Activated gamma-delta T cell treated with Interleukin-2 at 50 U/mL for 16 hours (primary cell): ENCODE data around the gene BPIFA3.
A peak's percentile ranks its signal among the peaks of the same experiment; 100 is the strongest.
"Not testable (repeated sequence)": the region's sequence is repeated elsewhere in the genome, so short reads cannot be mapped to it uniquely, and the experiment has no call there.

Experiments
- DNase-seq: peaks from one replicate; pipeline ENCODE4 v3.0.0-alpha.2; 2020

The BPIFA3 gene

DNA sequence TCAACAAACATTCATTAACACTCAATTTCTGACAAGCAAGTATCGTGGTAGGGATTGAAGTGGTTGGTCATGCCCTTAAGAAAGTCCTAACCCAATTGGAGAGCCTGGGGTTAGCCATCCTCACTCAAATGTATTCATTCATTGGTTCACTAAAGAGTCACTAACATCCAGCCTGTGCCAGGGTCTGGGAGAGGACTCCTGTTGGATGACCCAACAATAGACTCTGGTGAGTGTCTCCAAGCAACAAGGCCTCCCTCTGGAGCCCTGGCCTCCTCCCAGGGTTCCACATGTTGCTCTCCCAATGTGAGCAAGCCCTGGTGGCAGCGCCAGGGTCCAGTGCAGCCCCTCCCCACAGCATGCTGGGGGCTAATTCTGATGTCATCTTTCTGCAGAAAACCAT lies at the start of gene BPIFA3:
Gene BPIFA3 (plus strand): TSS at position 301 of the 400 bp plus-strand sequence. CDS start 185 bp downstream, outside the sequence.
- no peak for DNase-seq

DNA sequence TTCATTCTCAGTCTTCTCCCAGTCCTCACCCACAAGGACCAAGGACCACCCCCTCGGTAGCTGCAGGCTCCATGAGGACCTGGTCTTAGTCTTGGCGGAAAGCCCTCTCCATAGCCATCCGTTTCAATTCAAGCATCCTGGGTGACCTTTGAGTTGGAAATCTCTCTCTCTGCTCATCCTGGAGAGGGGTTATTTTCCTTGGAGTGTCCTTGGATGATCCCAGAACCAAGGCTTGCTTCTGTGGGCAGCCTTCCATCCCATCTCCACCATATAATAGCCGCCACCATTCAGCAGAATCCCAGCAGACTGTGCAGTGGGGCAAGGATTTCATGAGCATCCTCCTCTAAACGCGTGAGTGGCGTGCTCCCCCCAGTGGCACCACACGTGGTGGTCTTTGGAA lies 49.3 kb upstream of the BPIFA3 start, which contains the start of gene BPIFA2:
Gene BPIFA2 (plus strand): TSS at position 301 of the 400 bp plus-strand sequence. CDS start 987 bp downstream, outside the sequence.
- DNase-seq = no peak

DNA sequence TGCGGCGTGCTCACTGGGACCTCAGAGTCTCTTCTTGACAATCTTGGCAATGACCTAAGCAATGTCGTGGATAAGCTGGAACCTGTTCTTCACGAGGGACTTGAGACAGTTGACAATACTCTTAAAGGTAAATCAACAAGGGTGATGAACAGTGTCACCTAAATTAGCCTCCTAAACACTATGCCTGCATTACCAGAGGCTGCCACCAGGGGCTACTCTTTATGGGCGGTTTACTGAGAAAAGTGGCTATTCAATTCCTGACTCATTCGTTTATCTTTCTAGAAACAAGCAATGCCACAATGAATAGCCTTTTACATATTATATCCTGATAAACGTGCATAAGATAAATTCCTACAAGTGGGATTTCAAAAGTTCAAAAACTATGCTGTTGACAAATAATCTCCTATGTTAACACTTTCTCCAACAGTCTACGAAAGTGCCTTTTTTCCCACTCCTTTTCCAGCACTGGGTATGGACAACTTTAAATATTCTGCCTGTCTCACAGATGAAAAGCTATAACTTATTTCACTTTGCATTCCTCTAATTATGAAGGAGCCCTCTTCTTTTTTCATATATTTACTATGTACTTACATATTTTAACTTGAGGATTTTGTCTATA lies 47.9 kb upstream of the BPIFA3 start:
- DNase-seq = no peak

DNA sequence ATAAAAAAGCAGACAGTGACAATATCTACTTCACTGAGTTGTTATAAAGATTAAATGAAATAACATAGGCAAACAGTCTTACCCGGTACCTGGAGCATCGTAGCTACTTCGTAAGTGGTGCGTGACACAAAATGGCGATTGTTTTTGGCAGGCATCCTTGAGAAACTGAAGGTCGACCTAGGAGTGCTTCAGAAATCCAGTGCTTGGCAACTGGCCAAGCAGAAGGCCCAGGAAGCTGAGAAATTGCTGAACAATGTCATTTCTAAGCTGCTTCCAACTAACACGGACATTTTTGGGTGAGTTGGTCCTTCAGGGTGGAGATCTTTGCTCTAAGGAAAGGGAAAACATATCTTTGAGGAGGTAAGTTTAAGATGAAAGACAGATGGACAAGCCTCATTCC lies 44.4 kb upstream of the BPIFA3 start:
- DNase-seq = no peak

DNA sequence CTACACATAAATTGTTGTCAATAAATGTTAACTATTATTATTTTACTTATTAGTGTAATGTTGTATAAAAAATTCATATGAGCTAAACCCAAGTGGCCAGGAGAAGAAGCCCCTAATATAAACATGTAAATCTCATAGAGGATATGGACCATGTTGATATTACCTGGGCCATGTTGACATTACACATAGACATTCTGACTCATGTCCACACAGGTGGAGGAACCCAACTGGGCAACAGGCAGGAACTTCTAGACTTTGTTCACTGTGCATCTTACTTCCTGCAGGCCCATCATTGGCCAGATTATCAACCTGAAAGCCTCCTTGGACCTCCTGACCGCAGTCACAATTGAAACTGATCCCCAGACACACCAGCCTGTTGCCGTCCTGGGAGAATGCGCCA lies 42.0 kb upstream of the BPIFA3 start:
- no peak for DNase-seq

DNA sequence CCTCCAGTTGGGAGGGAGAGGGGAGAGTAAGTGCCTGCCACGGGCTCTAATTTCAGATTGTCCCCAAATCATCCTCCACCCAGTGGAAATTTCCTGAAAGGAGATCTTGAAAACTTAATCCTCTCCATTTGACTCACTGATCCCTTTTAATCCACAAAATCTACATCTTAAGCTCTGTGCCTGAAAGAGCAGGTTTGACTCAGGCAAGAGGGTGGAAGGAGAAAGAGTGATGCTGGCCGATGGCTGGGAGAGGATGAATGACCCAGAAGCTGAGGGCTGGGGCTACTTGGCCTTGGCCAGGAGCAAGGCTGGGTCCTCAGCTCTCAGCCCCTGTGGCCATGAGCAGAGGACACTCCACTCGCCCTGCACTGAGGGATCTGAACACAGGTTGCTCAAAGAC lies 41.1 kb upstream of the BPIFA3 start:
- DNase-seq = no peak

DNA sequence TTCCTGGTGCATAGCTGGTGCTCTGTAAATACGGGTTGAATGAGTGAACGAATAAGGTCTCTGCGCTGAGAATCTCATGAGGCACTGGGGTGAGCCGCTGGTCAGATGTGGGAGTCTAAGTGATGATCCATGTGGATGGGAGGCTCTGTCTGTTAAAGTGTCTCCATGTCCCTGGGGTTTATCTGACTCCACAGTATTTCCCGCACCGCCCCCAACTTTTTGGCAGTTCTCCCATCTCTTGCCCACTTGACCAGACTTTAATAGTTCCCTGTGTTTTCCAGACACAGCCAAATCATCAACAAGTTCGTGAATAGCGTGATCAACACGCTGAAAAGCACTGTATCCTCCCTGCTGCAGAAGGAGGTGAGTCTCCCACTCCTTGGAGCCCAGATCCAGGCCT lies 39.3 kb upstream of the BPIFA3 start:
- DNase-seq = no peak

DNA sequence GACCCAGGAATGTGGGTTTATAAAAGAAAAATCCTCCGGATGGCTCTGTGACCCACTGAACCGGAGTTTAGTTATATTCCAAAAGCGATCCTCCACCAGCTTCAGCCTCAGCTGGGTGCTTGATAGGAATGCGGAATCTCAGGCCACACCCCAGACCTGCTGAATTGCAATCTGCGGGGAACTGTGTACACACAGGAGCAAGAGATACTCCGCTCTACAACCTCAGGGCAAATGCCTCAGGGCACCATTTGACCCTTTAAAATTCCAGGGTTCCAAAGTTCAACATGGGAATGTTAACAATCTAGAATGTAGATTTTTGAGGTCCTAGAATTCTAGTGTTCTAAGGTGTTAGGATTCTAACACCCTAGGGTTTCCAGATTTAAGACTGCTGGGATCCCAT lies 38.4 kb upstream of the BPIFA3 start:
- no peak for DNase-seq

DNA sequence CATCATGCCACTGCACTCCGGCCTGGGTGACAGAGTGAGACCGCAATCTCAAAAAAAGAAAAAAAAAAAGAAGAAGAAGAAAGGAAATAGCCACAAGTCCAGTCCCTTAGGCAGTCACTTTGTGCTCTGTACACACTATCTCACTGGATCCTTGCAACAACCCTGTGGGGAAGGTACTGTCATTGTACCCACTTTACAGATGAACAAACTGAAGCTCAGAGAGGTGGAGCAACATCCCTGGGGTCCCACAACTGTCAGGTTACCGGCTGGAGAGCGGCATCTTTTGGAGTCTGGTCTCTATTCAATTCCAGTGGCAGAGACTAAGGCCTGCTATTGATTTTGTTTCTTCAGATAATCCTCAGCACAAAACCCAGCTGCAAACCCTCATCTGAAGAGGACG lies 37.0 kb upstream of the BPIFA3 start:
- DNase-seq = no peak

DNA sequence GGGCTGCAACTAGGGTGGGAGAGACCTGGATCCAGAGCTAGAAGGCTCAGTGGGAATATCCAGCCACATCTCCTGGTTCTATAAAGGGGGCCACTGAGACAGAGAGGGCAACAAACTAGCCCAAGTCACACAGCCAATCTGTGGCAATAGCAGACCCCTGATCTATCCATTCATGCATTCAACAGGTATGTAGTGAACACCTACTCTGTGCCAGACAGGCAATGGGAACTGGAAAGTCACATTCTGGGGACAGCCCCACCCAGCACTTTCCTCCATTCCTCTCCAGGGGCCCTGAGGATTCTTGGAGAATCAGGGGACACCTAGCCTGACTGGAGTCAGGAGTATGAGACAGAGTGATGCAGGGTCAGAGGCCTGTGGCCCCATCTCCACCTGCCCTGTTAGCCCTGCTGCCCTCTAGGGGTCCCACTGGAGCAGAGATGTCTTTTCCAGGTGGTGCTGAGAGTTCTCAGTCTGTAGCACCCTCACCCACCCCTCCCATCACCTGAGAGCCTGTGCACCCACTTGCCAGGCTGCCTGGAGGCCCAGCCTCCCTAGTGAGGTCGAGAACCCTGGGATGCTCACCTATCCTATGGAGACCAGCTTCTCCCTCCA lies 35.6 kb upstream of the BPIFA3 start:
- no peak for DNase-seq

DNA sequence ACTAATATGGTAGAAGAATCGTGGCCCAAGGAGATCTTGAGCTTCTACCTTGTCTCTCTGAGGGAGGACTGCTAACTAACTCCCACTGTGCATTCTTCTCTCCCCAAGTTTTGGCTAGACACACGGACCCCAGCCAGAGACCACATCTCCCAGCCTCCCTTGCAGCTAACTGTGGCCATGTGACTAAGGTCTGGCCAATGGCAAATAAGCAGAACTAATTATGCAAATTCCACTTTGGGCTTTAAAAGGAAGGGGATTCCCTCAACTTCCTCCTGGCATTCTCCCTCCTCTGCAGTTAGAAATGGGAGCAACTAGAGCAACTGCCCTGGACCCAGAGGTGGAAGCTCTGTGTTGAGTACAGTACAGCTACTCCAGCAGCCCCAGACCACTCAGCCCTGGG lies 33.8 kb upstream of the BPIFA3 start:
- no peak for DNase-seq

DNA sequence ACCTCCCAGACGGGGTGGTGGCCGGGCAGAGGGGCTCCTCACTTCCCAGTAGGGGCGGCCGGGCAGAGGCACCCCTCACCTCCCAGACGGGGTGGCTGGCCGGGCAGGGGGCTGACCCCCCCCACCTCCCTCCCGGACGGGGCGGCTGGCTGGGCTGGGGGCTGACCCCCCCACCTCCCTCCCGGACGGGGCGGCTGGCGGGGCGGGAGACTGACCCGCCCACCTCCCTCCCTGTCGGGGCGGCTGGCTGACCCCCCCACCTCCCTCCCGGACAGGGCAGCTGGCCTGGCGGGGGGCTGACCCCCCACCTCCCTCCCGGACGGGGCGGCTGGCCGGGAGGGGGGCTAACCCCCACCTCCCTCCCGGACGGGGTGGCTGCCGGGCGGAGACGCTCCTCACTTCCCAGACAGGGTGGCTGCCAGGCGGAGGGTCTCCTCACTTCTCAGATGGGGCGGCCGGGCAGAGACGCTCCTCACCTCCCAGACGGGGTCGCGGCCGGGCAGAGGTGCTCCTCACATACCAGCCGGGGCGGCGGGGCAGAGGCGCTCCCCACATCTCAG lies 32.0 kb upstream of the BPIFA3 start:
- DNase-seq = not testable (repeated sequence)

DNA sequence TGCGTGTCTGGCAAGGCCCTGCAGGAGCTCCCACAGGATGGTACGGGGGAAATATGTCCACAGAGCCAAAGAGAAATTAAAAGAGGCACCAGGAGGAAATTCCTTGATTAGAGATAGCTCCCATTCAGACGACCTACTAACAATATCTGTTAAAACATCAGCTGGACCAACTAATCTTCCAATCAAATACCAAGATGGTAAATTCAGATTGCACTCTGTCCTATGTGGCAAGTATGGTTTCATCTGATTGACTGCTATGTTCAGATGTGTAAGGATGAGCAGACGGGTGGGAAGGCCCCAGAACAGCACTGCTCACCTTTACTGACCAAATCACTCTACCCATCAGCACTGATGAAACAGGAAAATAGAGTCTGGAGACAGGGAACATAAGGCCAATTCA lies 29.7 kb upstream of the BPIFA3 start:
- no peak for DNase-seq

DNA sequence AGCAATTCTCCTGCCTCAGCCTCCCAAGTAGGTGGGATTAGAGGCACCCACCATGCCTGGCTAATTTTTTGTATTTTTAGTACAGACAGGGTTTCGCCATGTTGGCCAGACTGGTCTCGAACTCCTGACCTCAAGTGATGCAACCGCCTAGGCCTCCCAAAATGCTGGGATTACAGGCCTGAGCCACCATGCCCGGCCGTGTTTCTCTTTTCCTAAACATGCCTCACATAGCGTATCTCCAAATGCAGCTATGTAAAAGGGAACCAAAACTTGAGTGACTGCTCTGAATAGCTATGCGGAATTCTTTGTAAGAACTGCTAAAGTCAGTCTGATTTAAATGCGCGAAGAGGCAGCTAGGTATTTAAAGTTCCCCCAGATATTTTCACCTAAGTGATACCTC lies 28.7 kb upstream of the BPIFA3 start:
- DNase-seq = no peak

DNA sequence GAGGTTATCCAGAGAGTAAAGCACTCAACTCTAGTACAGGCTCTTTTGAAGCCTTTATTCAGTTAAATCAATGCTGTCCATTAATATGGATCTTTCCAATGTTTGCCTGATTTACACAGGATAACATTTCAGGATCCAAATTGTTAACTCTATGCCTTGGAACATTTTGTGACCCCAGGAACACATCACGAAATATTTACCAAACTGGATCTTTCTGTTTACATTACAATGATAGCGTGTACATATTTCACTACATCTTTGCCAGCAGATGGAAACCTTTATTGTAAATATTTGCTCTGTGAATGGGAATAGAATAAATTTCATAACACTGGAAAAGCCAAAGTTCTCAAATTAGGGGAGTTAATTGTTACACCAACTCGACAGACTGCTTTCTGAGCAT lies 25.7 kb upstream of the BPIFA3 start:
- DNase-seq = no peak

DNA sequence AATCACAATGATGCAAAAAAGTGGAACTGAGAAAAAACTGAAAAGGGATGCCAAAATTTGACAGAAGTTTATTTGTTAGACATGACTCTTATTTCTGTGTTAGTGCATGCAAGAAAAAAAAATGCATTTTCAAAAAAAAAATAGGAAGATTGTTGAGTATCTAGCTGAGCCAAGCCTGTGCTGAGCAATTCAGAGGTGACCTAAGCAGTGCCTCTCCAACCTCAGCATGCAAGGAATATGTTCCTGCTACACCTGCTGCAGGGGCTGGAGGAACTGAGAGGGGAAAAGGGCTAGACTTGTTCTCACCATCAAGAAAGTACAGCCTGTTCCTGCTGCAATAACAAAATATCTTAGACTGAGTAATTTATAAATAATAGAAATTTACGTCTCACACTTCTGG lies 25.2 kb upstream of the BPIFA3 start:
- DNase-seq = no peak

DNA sequence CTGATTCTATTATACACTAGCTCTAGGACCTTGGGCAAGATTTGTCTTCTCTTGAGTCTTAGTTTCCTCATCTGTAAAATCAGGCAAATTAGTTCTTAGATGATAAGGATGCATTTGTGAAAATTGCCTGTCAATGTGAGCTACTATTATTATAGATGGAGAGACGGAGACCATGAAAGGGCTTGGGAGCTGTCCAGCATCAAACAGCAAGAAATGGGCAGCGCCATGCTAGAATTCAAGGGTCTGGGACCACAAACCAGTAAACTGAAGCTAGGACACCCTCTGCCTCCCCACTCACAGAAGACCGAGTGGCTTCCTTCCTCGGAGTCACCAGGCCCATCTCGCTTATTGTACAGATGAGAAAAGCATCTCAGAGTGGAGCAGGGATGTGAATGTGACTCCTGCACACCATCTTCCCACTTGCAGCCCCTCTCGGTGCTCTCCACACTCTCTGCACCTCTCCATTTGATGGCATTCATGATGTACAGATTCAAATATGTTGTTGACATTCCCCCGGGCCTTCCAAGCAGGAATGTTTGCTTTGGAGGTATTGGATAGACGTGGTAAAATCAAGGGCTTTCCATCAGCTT lies 24.1 kb upstream of the BPIFA3 start:
- DNase-seq = no peak

DNA sequence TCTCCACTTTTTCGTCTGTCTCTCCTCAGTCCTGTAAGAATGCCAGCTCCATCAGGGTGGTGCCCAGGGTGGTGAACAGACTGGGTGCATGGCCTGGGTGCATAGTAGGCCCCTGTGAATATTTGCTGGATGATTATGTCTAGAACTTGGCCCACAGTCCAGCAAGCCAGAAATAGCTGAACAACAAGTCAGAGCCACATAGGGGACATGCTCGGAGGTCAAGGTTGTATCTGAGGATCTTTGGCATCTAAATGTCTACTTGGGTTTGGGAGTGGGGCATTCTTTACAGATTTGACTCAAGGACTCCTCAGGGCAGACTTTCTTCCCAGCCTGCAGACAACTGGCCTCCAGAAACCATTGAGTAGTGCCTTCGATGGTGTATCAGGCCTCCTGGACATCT lies 18.1 kb upstream of the BPIFA3 start:
- no peak for DNase-seq

DNA sequence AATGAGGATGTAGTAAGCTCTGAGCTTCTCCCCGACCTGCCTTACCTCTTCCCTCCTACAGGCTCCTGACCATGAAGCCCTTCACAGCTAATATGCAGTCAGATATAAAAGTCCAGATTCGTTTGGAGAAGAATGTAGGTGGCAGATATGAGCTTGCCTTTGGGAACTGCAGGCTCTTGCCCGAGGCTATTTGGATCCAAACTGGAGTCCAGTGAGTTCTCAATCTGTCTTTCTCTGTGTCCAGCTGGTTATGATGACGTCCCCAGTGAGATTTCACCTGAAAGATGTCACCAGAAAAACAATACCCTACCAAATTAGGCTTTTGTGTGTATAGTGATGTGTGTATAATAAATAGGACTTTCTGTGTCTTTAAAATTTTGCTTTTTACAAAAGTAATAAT lies 14.7 kb upstream of the BPIFA3 start:
- no peak for DNase-seq

DNA sequence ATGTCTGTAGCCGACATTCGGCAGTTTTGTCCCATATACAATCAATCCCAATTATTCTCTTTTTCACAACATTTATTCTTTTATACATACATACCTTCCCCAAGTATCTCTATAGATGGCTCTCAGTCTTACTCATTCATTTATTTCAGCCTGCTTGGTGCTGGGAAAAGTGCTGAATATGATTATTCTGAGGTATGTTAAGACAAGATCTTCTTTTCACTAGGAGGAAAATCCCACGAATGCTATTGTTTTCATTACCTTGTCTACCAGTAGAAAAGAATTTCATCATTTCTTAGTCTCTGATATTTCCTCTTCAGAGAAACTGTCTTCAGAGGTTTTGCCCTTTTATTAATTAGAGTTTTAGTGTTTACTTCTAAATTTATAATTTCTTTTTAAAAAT lies 13.7 kb upstream of the BPIFA3 start:
- no peak for DNase-seq

DNA sequence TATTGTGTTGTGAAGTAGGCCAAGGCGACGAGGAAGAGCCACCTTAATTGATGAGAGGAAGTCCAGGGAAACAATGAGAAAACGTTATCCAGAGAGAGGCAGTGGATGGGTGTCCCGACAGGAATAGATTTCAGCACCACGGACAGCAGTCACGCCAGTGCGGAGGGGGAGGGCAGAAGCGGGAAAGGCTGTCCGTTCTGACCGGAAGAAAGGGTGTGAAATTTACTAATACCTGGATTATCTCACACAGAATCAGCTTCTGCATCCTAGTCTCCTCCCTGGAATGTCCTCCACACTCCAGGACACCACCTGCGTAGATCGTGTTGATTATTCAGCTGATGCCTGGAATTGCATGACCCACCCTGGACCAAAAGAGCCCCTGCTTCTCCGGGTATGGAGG lies 7.4 kb upstream of the BPIFA3 start:
- peak; percentile 18 for DNase-seq

DNA sequence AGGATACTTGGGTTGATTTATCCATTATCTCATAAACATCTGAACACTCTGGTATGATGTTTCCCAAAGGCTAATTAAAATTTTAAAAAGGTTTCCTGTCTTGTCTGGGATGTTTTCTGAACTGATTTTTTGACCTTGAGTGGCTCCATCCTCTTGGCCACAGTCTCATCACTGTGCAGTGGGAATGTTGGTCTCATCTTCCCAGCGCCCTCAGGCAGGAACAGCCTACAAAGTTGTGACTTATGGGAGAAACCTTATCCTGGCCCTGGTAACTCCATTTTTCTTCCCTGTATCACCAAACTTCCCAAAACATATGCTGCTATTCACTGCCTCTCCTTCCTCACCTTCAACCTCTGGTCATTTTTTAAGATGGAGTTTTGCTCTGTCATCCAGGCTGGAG lies 6.8 kb upstream of the BPIFA3 start:
- DNase-seq = no peak

DNA sequence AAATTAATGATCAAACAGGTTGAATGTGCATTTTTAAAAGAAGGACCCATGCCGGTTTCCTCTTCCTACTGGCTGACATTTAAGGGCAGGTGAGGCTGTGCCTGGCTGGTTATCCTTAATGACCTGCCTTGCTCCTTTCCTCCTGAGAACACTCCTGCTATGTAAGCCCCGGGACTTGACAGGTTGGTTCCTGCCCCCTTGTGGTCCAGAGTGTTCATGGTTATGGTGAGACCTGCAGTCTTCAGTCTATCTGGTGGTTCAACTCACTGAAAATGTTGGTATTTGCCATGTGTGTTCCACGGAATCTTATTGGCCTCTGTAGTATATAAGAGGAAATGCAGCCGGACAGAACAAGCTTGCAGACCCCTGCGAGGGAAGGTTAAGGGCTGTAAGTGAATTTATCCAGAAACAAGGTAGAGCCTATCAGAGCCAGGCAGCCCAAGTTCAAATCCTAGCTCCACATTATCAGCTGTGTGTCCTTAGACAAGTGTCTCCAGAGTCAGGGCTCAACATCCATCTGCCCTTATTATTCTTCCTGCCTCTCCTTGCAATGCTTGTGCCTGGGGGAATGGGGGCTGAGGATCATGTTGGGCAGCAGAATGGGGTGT lies 5.2 kb upstream of the BPIFA3 start:
- peak; percentile 6 for DNase-seq

DNA sequence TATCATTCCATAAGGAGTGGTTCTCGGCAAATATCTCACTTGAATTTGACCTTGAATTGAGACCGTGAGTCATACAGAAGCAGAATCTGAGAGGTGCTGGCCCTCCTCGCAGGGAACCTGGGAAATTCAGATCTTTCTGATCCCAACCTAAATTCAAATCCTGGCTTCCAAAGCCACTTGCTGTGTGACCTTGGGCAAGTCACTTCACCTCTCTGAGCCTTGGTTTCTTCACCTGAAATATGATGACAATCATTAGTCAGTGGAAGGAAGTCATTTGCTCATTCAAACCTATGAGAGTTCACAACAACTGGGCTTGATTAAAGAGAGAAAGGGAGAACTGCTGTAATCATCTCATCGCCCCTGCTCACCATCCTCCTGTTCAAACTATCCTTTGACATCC lies 7.2 kb downstream of the BPIFA3 start:
- DNase-seq = no peak
